Sigmoid colon (tissue), 7 donors: ENCODE data around the gene ATF4. TPM values are rescaled to one million over a fixed set of nuclear protein-coding genes. Genes with fewer than 3 reads are reported as not detected.
A peak's percentile ranks its signal among the peaks of the same experiment; 100 is the strongest.

Source experiments
- DNase-seq: peaks from one replicate; pipeline ENCODE4 v3.0.0-alpha.2; 2019
- H3K27ac ChIP-seq, 4 donors: fragments of 200-600 bp; sonication (generic); one replicate each; pipeline ENCODE4 v1.5.1; 2016 to 2019; ENCODE audit warnings: mild to moderate bottlenecking in 1 of 4
- H3K27me3 ChIP-seq, 3 donors: fragments of 200-600 bp; sonication (generic); one replicate each; pipeline ENCODE4 v1.5.1; 2019; ENCODE audit warnings: mild to moderate bottlenecking in 1 of 3
- H3K36me3 ChIP-seq, 4 donors: fragments of 200-600 bp; sonication (generic); one replicate each; pipeline ENCODE4 v1.5.1; 2016 to 2019
- H3K4me1 ChIP-seq, 4 donors: fragments of 200-600 bp; sonication (generic); one replicate each; pipeline ENCODE4 v1.5.1; 2017 to 2019
- H3K4me3 ChIP-seq, 4 donors: fragments of 200-600 bp; sonication (generic); one replicate each; pipeline ENCODE4 v1.5.1; 2017 to 2019; ENCODE audit warnings: mild to moderate bottlenecking in 2 of 4, moderate library complexity in 1 of 4
- H3K9me3 ChIP-seq, 4 donors: fragments of 200-600 bp in 3 of 4; sonication (generic) in 3 of 4; one replicate each; pipeline versions ENCODE4 v1.5.1 to v1.6.1; 2013 to 2019
- EP300 ChIP-seq, 4 donors: sonication (generic); formaldehyde crosslinking; IDR thresholded peaks; one replicate each; pipeline ENCODE4 v1.6.1; 2017; ENCODE audit warnings: antibody characterized with exemption in 4 of 4
- POLR2A ChIP-seq, 2 donors: fragments of 450-650 bp; IDR thresholded peaks; one replicate each; pipeline ENCODE4 v1.6.1; 2016; ENCODE audit warnings: antibody characterized with exemption in 2 of 2, mild to moderate bottlenecking in 2 of 2, moderate library complexity in 2 of 2
- POLR2AphosphoS5 ChIP-seq, 4 donors: sonication (generic); formaldehyde crosslinking; IDR thresholded peaks; one replicate each; pipeline ENCODE4 v1.6.1; 2017; ENCODE audit warnings: antibody characterized with exemption in 4 of 4
- WGBS, 2 donors: extraction: QIAGEN DNeasy Blood & Tissue Kit; methylation state at CpG; one replicate each; pipeline ENCODE4 v1.1.7; 2013; 5-methylcytosine and 5-hydroxymethylcytosine counted together
- intact Hi-C: fragments of 100-400 bp; cut with DNase I; formaldehyde crosslinking; loops from one replicate; pipeline ENCODE4 v1.15.1; 2023
- polyA plus RNA-seq, 3 donors: library from polyadenylated mRNA; stranded (reverse); fragments of 200-250 nt; gene quantifications; one replicate each; pipeline ENCODE4 v1.2.3, GENCODE V29; 2013
- total RNA-seq, 4 donors: library from RNA; depleted of rRNA; stranded (reverse); fragments of >200 nt; gene quantifications; one replicate each; pipeline ENCODE4 v1.1.0, GENCODE V29; 2016
- TF ChIP-seq, protein P1 (sequence below), 4 experiments: fragments of 450-650 bp in 3 of 4; fragments of 200-600 bp in 1 of 4; IDR thresholded peaks; one replicate each; pipeline ENCODE4 v1.5.1; 2016 to 2019; ENCODE audit warnings: antibody characterized with exemption in 4 of 4, mild to moderate bottlenecking in 3 of 4, moderate library complexity in 2 of 4
- donor health status: healthy with polysubstance abuse.
- donor health status: Bipolar disorder and iron deficiency.
- donor health status: healthy.

The ATF4 gene, protein sequence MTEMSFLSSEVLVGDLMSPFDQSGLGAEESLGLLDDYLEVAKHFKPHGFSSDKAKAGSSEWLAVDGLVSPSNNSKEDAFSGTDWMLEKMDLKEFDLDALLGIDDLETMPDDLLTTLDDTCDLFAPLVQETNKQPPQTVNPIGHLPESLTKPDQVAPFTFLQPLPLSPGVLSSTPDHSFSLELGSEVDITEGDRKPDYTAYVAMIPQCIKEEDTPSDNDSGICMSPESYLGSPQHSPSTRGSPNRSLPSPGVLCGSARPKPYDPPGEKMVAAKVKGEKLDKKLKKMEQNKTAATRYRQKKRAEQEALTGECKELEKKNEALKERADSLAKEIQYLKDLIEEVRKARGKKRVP
- total RNA-seq, result 100 to 1,000 TPM; 483 to 651 (median 631) TPM
- polyA plus RNA-seq, result 100 to 1,000 TPM; 423 to 446 (median 444) TPM

DNA sequence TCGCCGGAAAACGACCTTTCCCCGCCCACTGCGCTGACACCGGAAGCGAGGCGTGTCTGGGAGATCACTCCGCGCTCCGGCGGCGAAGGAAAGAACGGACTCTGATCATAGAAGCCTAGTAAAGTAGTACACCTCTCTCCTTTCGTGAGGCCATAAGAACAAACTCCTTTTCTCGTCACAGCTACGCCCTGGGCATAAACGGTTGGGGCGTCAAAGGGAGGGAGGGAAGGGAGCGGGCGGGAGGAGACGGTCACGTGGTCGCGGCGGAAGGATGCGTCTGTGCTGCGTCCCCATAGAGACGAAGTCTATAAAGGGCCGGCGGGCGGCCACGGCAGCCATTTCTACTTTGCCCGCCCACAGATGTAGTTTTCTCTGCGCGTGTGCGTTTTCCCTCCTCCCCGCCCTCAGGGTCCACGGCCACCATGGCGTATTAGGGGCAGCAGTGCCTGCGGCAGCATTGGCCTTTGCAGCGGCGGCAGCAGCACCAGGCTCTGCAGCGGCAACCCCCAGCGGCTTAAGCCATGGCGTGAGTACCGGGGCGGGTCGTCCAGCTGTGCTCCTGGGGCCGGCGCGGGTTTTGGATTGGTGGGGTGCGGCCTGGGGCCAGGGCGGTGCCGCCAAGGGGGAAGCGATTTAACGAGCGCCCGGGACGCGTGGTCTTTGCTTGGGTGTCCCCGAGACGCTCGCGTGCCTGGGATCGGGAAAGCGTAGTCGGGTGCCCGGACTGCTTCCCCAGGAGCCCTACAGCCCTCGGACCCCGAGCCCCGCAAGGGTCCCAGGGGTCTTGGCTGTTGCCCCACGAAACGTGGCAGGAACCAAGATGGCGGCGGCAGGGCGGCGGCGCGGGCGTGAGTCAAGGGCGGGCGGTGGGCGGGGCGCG lies at the start of gene ATF4:
TSS of gene ATF4 (plus strand) at position 337 of the 880 bp plus-strand sequence. CDS start 884 bp downstream, outside the sequence.
- H3K36me3 ChIP-seq, result peaks cover 19 to 55% (median 31%) of the 10 kb centered on the region in 4 donors
- DNase-seq, result peak; percentile 95
- H3K4me3 ChIP-seq, result peak within 1 kb of the TSS; percentile 80 to 100 (median 96)
- peak within 1 kb of the TSS; percentile 99 to 100 (median 99) for H3K27ac ChIP-seq
- H3K27me3 ChIP-seq, result no peaks in the 10 kb centered on the region
- H3K9me3 ChIP-seq, result no peaks in the 10 kb centered on the region
- 0% methylated on average over 86 of the region's 86 CpGs for WGBS, 2 donors
- intact Hi-C loops, result loop anchor here (5.0 kb wide), 2 partner anchors 168 to 648 kb away; partner anchors contain the start of gene CBX6
- peak; percentile 99 to 100 (median 100) for TF ChIP-seq POLR2AphosphoS5 (IDR thresholded peaks at IDR 0.05)
- TF ChIP-seq POLR2A (IDR thresholded peaks at IDR 0.05), result peak; percentile 100
- TF ChIP-seq EP300 (IDR thresholded peaks at IDR 0.05), result peak in 1 of 4 donors; percentile 32
- TF ChIP-seq, protein P1, sequence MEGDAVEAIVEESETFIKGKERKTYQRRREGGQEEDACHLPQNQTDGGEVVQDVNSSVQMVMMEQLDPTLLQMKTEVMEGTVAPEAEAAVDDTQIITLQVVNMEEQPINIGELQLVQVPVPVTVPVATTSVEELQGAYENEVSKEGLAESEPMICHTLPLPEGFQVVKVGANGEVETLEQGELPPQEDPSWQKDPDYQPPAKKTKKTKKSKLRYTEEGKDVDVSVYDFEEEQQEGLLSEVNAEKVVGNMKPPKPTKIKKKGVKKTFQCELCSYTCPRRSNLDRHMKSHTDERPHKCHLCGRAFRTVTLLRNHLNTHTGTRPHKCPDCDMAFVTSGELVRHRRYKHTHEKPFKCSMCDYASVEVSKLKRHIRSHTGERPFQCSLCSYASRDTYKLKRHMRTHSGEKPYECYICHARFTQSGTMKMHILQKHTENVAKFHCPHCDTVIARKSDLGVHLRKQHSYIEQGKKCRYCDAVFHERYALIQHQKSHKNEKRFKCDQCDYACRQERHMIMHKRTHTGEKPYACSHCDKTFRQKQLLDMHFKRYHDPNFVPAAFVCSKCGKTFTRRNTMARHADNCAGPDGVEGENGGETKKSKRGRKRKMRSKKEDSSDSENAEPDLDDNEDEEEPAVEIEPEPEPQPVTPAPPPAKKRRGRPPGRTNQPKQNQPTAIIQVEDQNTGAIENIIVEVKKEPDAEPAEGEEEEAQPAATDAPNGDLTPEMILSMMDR (IDR thresholded peaks at IDR 0.05), result no peak
- peaks cover 0 to 58% (median 52%) of the 10 kb centered on the region in 4 donors for H3K4me1 ChIP-seq

DNA sequence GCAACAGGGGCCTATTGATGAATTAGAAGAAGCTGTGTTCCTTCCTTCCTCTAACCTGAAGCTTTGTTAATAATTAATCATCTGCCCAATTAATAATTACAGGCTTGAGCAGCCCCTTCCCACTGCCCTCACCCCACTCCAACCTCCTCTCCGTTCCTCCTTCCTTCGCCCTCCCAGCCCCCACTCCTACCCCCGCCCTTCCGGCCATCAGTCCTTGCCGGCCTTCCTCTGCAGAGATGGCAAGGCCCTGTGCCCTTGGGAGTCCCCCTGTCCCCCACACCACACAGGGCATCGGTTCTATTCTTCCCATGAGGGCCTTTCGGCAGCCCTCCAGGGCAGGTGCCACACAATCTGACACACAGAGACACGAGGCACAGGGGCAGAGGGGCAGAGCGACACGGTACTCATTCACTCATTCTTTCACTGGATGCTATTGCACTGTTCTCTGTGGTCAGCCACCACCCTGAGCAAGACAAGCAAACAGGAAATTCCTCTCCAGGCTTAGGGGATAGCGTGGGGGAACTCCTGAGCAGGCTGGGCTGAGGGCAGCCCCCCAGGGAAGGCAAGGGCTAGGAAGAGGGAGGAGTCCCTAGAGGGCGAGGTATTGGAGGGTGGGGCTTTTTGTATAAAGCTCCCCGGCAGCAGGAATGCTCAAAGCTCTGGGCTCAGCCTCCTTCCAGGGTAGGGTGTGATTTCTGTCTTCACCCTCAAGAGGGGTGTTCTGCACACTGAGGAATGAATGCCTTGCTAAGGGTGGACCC lies 48.8 kb upstream of the ATF4 start:
- intact Hi-C loops, result no loop called here
- no peaks in the 10 kb centered on the region for H3K9me3 ChIP-seq
- no peaks in the 10 kb centered on the region for H3K36me3 ChIP-seq
- H3K4me1 ChIP-seq, result no peaks in the 10 kb centered on the region
- no peaks in the 10 kb centered on the region for H3K27me3 ChIP-seq
- peak overlapping the region; percentile 14 to 67 (median 26) for H3K27ac ChIP-seq
- no peak overlapping the region for H3K4me3 ChIP-seq
- TF ChIP-seq EP300 (IDR thresholded peaks at IDR 0.05) (no peak), POLR2AphosphoS5 (IDR thresholded peaks at IDR 0.05) (no peak), POLR2A (IDR thresholded peaks at IDR 0.05) (no peak)
- TF ChIP-seq, protein P1 (IDR thresholded peaks at IDR 0.05), result no peak
- WGBS, 2 donors, result 34 to 36% methylated on average over 13 of the region's 13 CpGs
- no peak for DNase-seq

DNA sequence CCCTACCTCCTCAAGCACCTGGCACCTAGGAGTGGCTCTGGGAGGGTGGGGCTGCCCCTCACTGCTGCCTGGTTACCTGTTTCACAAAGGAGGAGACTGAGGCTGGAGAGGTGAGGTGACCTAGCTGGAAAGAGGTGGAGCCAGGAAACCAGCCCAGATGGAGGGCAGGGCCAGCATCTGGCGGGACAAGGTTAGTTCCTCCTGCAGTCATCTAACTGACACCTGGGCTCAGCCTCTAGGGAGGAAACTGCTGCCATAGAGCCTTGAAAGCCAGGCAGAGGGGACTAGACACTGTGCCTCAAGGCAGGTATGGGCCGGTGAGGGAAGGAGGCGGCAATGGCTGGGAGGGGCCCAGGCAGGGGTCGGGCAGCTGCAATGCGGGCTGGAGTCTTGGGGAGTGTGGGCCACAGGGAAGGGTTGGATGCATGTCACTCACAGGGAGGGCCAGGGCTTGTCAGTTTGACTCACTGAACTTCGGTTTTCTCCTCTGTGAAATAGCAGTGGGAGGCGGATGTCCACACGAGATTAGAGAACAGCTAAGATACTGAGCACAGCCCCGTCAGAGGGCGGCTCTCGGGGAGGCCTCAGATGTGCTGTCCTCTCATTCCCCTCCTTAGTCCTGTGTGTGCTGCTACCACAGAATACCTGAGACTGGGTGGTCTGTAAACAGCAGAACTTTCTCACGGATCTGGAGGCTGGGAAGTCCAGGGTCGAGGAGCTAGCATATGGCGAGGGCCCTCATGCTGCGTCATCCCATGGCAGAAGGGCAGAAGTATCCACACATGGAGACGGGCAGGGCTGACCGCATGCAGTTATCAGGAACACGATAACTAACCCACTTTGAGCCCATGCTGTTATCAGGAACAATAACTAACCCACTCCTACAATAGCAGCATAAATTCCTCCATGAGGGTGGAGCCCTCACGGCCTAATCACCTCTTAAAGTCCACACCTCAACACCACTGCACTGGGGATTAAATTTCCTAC lies 47.5 kb upstream of the ATF4 start:
- no peaks in the 10 kb centered on the region for H3K27me3 ChIP-seq
- TF ChIP-seq POLR2A (IDR thresholded peaks at IDR 0.05) (peak in 1 of 2 donors; percentile 56), POLR2AphosphoS5 (IDR thresholded peaks at IDR 0.05) (no peak)
- no peak for DNase-seq
- no peaks in the 10 kb centered on the region for H3K9me3 ChIP-seq
- WGBS, 2 donors, result 19 to 64% methylated on average over 19 of the region's 19 CpGs
- intact Hi-C loops, result no loop called here
- no peaks in the 10 kb centered on the region for H3K4me1 ChIP-seq
- no peak overlapping the region for H3K4me3 ChIP-seq
- H3K27ac ChIP-seq, result peak overlapping the region in 1 of 4 donors; percentile 67
- H3K36me3 ChIP-seq, result no peaks in the 10 kb centered on the region

DNA sequence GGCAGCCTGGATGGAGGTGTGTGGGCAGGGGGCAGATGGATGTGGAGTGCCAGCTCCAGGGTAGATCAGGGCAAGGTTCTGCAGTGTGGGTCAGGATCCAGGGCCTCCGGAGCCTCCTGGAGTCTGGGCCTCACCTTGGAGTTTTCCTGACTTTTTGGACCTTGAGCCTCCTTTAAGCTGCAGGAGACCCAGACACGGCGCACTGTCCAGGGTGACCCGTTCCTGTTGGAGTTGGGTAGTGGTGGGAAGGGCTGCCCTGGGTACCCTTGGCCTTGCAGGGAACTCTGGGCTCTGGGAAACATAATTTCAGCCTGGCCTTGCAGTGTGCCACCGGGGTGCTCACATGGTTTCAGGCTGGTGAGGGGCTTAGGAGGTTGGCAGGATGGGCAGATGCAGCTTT lies 46.5 kb upstream of the ATF4 start:
- Histone ChIP-seq H3K36me3 (no peaks in the 10 kb centered on the region), H3K27ac (peak overlapping the region in 1 of 4 donors; percentile 38), H3K4me3 (no peak overlapping the region), H3K9me3 (no peaks in the 10 kb centered on the region), H3K27me3 (no peaks in the 10 kb centered on the region), H3K4me1 (no peaks in the 10 kb centered on the region)
- TF ChIP-seq EP300 (IDR thresholded peaks at IDR 0.05) (no peak), POLR2A (IDR thresholded peaks at IDR 0.05) (no peak), POLR2AphosphoS5 (IDR thresholded peaks at IDR 0.05) (no peak)
- TF ChIP-seq, protein P1 (IDR thresholded peaks at IDR 0.05), result no peak
- 68 to 86% methylated on average over 5 of the region's 5 CpGs for WGBS, 2 donors
- intact Hi-C loops, result no loop called here
- DNase-seq, result no peak
